ENCODE data around the gene CENPH.
"Not testable (repeated sequence)": the region's sequence is repeated elsewhere in the genome, so short reads cannot be mapped to it uniquely, and the experiment has no call there.

Gene CENPH, protein sequence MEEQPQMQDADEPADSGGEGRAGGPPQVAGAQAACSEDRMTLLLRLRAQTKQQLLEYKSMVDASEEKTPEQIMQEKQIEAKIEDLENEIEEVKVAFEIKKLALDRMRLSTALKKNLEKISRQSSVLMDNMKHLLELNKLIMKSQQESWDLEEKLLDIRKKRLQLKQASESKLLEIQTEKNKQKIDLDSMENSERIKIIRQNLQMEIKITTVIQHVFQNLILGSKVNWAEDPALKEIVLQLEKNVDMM

DNA sequence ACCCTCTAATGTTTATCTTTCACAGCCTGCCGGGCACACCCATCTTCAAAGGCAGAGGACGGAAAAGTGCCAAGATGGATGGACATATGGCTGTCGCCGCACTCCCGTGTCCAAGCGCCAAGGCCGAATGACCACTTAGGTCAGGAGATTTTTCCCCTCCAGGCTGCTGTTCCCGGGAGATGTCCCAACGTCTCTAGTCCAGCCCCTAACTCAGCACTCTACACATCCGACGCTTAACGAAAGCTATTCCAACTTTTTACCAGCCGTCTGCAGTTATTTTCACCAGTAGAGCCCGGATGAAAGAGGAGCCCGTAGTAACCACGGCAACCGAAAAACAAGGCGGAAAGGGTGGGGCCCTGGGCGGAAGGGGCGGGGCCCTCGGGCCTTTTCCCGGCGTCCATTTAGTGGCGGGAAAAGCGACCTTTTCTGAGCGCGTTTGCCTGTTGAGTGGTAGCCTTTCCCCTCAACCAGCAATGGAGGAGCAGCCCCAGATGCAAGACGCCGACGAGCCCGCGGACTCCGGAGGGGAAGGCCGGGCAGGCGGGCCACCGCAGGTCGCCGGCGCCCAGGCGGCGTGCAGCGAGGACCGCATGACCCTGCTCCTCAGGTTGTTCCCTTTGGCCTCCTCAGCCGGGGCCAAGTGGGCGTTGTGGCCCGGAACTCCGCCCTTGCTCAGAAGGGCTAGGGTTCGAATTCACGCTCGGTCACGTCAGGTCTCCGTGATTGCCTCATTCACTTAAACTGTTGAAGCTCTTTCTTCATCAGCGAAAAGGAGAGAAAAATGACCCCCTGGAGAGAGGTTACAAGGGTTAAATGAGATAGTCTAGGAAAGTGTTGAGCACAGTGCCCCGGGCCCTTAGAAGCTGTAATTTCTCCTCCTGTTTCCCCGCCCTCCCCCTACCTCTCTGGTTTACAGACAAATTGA, at the start of gene CENPH:
Gene CENPH (plus strand): TSS at position 422 of the 925 bp plus-strand sequence. CDS start 52 bp downstream, at position 474.
- DNase-seq (ENCODE audit: low spot score), result peak; percentile 95

DNA sequence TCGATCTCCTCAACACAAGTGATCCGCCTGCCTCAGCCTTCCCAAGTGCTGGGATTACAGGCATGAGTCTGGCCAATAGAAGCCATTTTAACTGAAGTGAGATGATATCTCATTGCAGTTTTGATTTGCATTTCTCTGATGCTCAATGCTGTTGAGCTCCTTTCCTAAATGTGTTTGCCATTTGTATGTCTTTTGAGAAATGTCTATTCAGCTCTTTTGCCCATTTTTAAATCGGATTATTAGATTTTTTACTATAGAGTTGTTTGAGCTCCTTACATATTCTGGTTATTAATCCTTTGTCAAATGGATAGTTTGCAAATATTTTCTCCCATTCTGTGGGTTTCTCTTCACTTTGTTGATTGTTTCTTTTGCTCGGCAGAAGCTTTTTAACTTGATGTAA, 49.1 kb upstream of the CENPH start:
- not testable (repeated sequence) for DNase-seq (ENCODE audit: low spot score)

- no peak for DNase-seq (ENCODE audit: low spot score)
Observed at GRCh38 chr5:69140827-69141226, 48.6 kb upstream of the CENPH start.

GRCh38 chr5:69148576-69148975, 40.8 kb upstream of the CENPH start:
- not testable (repeated sequence) for DNase-seq (ENCODE audit: low spot score)

- DNase-seq (ENCODE audit: low spot score), result no peak
Observed at GRCh38 chr5:69148981-69149675, 40.3 kb upstream of the CENPH start.

DNA sequence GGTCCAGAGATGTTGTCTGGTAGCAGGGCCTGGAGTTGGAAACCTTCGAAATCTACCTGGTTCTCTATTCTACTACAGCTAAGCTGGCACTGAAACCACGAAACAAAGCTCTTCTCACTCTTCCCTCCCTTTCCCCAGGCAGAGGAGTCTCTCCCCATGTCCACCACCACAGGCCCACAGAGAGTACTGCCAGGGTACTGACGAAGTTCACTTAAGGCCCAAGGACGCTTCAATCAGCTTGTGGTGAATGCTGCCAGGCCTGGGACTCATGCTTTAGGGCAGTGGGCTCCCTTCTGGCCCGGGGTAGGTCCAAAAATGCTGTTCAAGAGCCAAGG, 39.7 kb upstream of the CENPH start:
- DNase-seq (ENCODE audit: low spot score), result no peak

DNA sequence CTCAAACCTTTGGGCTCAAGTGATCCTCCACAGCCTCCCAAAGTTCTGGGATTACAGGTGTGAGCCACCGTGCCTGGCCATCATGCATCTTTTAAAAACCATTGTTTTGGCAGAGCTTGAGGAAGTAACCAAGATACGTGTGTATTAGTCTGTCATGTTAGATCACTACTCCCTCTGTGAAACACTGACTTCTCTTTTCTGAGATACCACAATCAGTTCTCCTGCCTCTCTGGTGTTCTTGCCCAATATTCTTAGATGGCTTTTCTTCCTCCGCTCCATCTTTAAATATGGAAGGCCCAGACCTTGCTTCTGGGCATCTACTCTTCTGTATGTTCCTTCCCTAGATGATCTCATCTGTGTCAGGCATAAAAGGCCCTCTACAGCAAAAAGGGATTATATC, 36.7 kb upstream of the CENPH start:
- DNase-seq (ENCODE audit: low spot score), result no peak

- DNase-seq (ENCODE audit: low spot score), result no peak
Observed at GRCh38 chr5:69156456-69156855, 32.9 kb upstream of the CENPH start.

GRCh38 chr5:69158039-69158438, 31.3 kb upstream of the CENPH start:
- no peak for DNase-seq (ENCODE audit: low spot score)

GRCh38 chr5:69160651-69161050, 28.7 kb upstream of the CENPH start:
- no peak for DNase-seq (ENCODE audit: low spot score)

DNA sequence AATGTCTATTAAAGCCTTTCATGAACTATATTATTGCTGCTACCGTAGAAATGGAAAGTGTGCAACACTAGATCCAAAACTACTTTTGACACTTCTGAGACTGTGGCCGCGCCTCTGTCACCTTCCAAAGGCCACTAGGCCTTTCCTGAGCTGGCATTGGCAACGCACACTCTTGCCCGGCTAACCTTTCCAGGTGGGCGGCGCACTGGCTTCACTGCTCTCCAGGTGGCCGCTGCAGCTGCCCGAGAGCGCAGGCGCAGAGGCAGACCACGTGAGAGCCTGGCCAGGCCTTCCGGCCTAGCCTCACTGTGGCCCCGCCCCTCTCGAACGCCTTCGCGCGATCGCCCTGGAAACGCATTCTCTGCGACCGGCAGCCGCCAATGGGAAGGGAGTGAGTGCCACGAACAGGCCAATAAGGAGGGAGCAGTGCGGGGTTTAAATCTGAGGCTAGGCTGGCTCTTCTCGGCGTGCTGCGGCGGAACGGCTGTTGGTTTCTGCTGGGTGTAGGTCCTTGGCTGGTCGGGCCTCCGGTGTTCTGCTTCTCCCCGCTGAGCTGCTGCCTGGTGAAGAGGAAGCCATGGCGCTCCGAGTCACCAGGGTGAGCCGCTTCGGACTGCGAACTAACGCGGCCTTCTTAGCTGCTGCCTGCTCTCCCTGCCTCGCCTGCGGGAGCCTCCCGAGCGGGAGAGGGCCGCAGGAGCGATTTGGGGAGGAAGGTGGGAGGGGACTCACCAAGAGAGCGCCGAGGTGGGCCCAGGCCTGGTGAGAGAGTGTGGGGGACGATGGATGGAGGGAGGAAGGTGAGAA, 22.5 kb upstream of the CENPH start, which contains the start of gene CCNB1:
Gene CCNB1 (plus strand): TSS at position 465 of the 807 bp plus-strand sequence. CDS start 113 bp downstream, at position 578.
- peak; percentile 99 for DNase-seq (ENCODE audit: low spot score)

GRCh38 chr5:69167493-69167855, 21.9 kb upstream of the CENPH start:
- peak; percentile 16 for DNase-seq (ENCODE audit: low spot score)

GRCh38 chr5:69167929-69168328, 21.5 kb upstream of the CENPH start:
- no peak for DNase-seq (ENCODE audit: low spot score)

- DNase-seq (ENCODE audit: low spot score), result no peak
Observed at GRCh38 chr5:69170495-69170894, 18.9 kb upstream of the CENPH start.

DNA sequence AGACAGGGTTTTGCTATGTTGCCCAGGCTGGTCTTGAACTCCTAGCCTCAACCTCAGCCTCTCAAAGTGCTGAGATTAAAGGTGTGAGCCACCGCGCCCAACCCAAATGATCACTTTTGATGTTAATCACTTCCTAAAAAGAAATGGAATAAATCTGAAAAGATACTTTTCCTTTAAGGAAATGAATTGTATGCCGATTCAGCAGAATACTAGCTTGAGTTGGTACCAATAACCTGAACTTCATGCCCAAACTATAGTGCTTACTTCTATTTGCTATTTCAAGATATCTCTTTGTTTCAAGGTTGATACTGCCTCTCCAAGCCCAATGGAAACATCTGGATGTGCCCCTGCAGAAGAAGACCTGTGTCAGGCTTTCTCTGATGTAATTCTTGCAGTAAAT, 18.4 kb upstream of the CENPH start:
- DNase-seq (ENCODE audit: low spot score), result no peak

DNA sequence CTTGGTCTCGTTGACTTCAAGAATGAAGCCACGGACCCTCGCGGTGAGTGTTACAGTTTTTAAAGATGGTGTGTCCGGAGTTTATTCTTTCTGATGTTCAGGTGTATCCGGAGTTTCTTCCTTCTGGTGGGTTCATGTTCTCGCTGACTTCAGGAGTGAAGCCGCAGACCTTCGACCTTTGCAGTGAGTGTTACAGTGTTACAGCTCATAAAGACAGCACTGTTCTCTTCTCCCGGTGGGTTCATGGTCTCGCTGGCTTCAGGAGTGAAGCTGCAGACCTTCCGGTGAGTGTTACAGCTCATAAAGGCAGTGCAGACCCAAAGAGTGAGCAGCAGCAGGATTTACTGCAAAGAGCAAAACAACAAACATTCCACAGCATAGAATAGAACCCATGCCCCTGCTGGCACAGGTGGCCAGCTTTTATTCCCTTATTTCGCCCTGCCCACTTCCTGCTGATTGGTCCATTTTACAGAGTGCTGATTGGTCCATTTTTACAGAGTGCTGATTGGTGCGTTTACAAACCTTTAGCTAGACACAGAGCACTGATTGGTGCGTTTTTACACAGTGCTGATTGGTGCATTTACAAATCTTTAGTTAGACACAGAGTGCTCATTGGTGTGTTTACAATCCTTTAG, 7.6 kb upstream of the CENPH start:
- DNase-seq (ENCODE audit: low spot score), result not testable (repeated sequence)

DNA sequence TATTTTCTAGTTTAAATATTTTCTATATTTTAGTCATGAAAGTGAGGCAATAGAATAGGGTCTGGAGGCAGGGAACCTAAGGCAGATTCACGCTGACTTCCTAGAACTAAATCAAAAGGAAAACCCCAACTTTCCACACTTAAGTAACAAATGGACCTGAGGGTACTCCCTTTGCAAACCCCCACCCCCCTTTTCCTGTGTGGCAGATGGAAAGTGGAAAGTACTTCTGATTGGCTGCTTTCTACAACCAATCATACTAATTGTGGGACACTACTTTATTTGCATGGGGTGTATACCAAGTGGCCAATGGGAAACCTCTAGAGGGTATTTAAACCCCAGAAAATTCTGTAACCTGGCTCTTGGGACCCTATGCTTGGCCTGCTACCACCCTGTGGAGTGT, 4.8 kb upstream of the CENPH start:
- no peak for DNase-seq (ENCODE audit: low spot score)

GRCh38 chr5:69187342-69187741, 2.0 kb upstream of the CENPH start:
- DNase-seq (ENCODE audit: low spot score), result no peak

DNA sequence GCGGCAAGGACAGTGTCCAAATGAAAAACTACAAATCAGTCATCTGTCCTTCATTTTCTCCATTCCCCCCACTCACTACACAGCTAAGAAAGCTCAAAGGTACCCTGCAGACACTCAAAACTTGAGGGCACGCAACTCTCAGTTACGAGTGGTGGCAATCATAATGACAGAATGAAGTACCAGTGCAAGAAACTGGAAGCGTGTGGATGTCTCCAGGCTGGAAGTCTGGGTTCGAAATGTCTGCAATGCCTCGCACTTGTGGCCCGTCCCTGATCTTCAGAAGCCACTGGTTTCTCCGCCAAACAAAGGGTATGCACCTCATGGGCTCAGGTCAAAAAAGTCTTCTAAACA, 597 bp upstream of the CENPH start:
- DNase-seq (ENCODE audit: low spot score), result no peak

- no peak for DNase-seq (ENCODE audit: low spot score)
Observed at GRCh38 chr5:69202497-69202896, 13.1 kb downstream of the CENPH start.

GRCh38 chr5:69206528-69207190, 17.3 kb downstream of the CENPH start:
- no peak for DNase-seq (ENCODE audit: low spot score)

Data from activated CD4-positive, alpha-beta T cell treated with anti-CD3 and anti-CD28 coated beads, Interleukin-2, Interleukin-4, amounts not matched to agents 100 ng/mL and 50 ng/mL, durations not matched to agents 16 hours and 8 hours (primary cell).